Esophagus mucosa (tissue), 1 donor: ENCODE measurements around the gene LAMA2. TPM values are rescaled to one million over a fixed set of nuclear protein-coding genes. Genes with fewer than 3 reads are reported as not detected.

Source experiments
- ATAC-seq: fragments of 200-7000 bp; cut with Tn5 transposase; one replicate; pipeline ENCODE4 v1.9.1; 2020
- total RNA-seq: library from RNA; stranded (reverse); gene quantifications from one replicate; pipeline ENCODE4 v1.2.4, GENCODE V29; 2023
- donor health status: DM: yes; HTN: yes; CAD: no.

LAMA2 gene
- total RNA-seq, 1 donor from 2014 or later = 3.1 TPM

- ATAC-seq = no peak
Observed at GRCh38 chr6:129525055-129525454, 642.1 kb downstream of the LAMA2 start.

DNA sequence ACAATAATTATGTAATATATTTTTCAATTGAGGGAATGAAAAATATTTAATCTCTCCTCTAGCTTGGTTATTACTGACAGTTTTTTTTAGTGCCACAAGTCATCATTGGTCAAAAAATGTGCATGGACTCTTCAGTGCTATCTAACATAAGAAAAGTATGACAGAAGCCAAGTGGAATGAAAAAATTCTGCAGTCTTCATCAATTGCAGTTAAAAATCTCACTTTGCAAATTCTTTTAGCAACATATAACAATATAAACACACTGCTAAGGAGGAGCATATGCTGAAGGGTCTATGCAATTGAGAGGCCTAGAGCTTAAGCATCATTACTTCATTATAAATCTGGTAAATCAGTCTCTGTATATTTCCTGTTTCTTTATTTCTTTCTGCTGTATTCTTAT is 652.0 kb downstream of the LAMA2 start:
- ATAC-seq = no peak

DNA sequence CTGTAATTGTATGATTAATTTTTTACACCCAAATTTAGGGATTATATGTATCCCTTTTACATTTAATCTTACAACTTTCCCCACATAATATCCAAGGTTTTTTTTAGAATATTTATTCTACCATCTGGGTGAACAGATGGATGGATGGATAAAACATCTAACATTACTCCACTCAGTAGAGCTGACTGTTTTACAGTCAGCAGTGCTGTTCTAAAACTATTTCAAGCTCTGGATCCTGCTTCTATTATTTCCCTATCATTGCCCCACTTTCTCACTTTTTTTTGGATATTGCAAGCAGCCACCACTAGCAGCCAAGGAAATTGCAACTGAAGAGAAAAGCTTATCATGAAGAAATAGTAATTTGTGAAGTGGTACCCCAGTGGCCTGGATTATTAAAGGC is 653.3 kb downstream of the LAMA2 start:
- ATAC-seq = no peak

- ATAC-seq = no peak
Observed at GRCh38 chr6:129539032-129539431, 656.1 kb downstream of the LAMA2 start.

- no peak for ATAC-seq
Observed at GRCh38 chr6:129542705-129543104, 659.8 kb downstream of the LAMA2 start.

GRCh38 chr6:129543981-129544380 is 661.0 kb downstream of the LAMA2 start:
- no peak for ATAC-seq

DNA sequence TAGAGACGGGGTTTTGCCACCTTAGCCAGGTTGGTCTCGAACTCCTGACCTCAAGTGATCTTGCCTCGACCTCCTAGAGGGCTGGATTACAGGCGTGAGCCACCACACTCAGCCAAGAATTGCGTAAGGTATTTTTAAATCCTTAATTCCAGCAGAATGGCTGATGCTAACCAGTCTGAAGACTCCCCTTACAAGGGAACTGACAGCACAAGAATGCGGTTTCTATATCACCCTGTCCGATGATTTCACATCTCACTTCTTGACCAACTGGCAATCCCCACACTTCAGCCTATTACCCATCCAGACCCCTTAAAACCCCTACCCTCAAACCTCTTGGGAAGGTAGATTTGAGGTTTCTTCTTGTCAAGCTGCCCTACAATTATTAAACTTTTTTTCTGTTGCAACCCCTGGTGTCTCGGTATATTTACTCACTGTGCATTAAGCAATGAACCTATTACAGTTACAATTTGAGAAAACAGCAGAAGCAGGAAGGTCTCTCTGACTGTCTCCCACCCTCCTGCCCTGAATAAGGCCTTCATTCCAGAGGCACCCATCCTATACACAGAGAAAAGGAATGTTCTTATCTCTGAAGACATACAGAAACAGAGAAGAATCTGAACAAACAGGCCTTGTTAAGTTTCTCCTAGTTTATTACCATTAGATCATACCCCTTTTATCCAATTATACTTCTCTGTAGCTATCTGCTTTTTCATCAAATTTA is 662.1 kb downstream of the LAMA2 start:
- no peak for ATAC-seq

GRCh38 chr6:129546702-129547101 is 663.8 kb downstream of the LAMA2 start:
- ATAC-seq = no peak

GRCh38 chr6:129551486-129551885 is 668.5 kb downstream of the LAMA2 start:
- no peak for ATAC-seq

GRCh38 chr6:129552413-129552812 is 669.5 kb downstream of the LAMA2 start:
- ATAC-seq = no peak

DNA sequence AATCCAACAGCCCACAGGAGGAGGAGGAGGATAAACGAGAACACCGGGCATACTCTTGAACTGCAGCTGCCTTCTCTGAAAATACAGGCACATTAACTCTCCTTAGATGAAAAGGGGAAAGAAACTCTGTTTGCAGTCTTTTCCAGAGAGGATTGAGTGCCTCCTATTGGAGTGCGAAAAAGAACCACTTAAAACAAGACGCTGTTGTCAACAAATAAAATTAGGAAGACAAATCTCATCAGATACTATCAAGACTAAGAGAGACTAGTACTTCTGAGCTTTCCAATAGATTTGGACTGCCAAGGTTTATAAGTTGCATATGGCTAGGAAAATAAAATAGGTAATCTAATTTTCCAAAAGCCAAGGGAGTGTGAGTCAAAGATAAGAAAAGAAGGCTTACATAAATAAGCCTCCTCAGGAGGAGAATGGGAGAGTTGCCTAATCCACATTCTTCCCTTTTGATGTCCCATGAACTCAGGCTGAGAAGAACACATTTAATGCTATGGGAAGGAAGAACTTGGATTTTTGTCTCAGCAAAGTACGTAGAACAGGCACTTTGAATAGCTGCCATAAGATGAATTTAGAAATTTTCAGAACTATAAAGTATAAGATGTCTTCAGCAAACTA is 672.4 kb downstream of the LAMA2 start:
- no peak for ATAC-seq

DNA sequence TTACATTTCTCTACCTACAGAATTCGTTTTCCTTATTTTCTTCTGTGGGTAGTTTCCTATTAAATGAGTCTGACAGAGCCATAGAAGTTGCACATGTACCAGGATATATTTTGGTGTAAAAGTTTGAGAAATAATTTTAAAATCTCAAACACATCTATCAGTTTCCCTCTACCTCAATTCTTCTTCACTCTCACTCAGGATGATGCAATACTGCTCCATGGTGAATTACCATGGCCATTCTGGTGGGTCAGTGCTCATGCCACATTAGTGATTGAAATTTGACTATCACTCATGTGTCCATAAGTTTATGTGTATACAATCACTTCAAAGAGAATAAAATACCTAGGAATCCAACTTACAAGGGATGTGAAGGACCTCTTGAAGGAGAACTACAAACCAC is 675.3 kb downstream of the LAMA2 start:
- ATAC-seq = no peak

GRCh38 chr6:129565366-129565765 is 682.4 kb downstream of the LAMA2 start:
- ATAC-seq = no peak

- no peak for ATAC-seq
Observed at GRCh38 chr6:129565811-129566210, 682.9 kb downstream of the LAMA2 start.
